ENCODE results near the gene ARHGAP6. TPM values are rescaled to one million over a fixed set of nuclear protein-coding genes. Genes with fewer than 3 reads are reported as not detected.
"Not testable (repeated sequence)": the region's sequence is repeated elsewhere in the genome, so short reads cannot be mapped to it uniquely, and the experiment has no call there.

The ARHGAP6 gene
- total RNA-seq, 1 donor from 2014 or later = 4.8 TPM

- no peak for DNase-seq (ENCODE audit: low spot score)
- intact Hi-C loops (cut with DNase I) = no loop called here
Observed at GRCh38 chrX:11537141-11537540, 128.6 kb downstream of the ARHGAP6 start.

- no peak for DNase-seq (ENCODE audit: low spot score)
- intact Hi-C loops (cut with DNase I) = loop anchor here (2.0 kb wide), 1 partner anchor 189 kb away; no protein-coding TSS in a partner anchor
Observed at GRCh38 chrX:11535156-11535919, 130.4 kb downstream of the ARHGAP6 start.

GRCh38 chrX:11533199-11533651 lies 132.5 kb downstream of the ARHGAP6 start:
- DNase-seq (ENCODE audit: low spot score) = no peak

GRCh38 chrX:11532291-11533078 lies 133.2 kb downstream of the ARHGAP6 start:
- no peak for DNase-seq (ENCODE audit: low spot score)
- intact Hi-C loops (cut with DNase I) = loop anchor here (2.0 to 5.0 kb wide), 3 partner anchors 150 to 390 kb away; no protein-coding TSS in a partner anchor

More at GRCh38 chrX:11533199-11533651, 132.5 kb downstream of the ARHGAP6 start:
- intact Hi-C loops (cut with DNase I) = loop anchor here (2.0 to 5.0 kb wide), 3 partner anchors 151 to 391 kb away; no protein-coding TSS in a partner anchor

GRCh38 chrX:11531226-11531625 lies 134.5 kb downstream of the ARHGAP6 start:
- intact Hi-C loops (cut with DNase I) = loop anchor here (5.0 kb wide), 2 partner anchors 149 to 389 kb away; no protein-coding TSS in a partner anchor
- DNase-seq (ENCODE audit: low spot score) = no peak

GRCh38 chrX:11530621-11531020 lies 135.1 kb downstream of the ARHGAP6 start:
- DNase-seq (ENCODE audit: low spot score) = no peak
- intact Hi-C loops (cut with DNase I) = loop anchor here (5.0 kb wide), 2 partner anchors 148 to 388 kb away; no protein-coding TSS in a partner anchor

GRCh38 chrX:11528623-11529022 lies 137.1 kb downstream of the ARHGAP6 start:
- no peak for DNase-seq (ENCODE audit: low spot score)

GRCh38 chrX:11525685-11526084 lies 140.0 kb downstream of the ARHGAP6 start:
- DNase-seq (ENCODE audit: low spot score) = no peak
- intact Hi-C loops (cut with DNase I) = no loop called here

More at GRCh38 chrX:11528623-11529022, 137.1 kb downstream of the ARHGAP6 start:
- intact Hi-C loops (cut with DNase I) = no loop called here

- not testable (repeated sequence) for DNase-seq (ENCODE audit: low spot score)
- intact Hi-C loops (cut with DNase I) = loop anchor here (5.0 kb wide), 1 partner anchor 377 kb away; no protein-coding TSS in a partner anchor
Observed at GRCh38 chrX:11519234-11519633, 146.5 kb downstream of the ARHGAP6 start.

- intact Hi-C loops (cut with DNase I) = no loop called here
Observed at GRCh38 chrX:11509786-11510185, 155.9 kb downstream of the ARHGAP6 start.

GRCh38 chrX:11504234-11504633 lies 161.5 kb downstream of the ARHGAP6 start:
- no peak for DNase-seq (ENCODE audit: low spot score)
- intact Hi-C loops (cut with DNase I) = no loop called here

More at GRCh38 chrX:11509786-11510185, 155.9 kb downstream of the ARHGAP6 start:
- no peak for DNase-seq (ENCODE audit: low spot score)

- intact Hi-C loops (cut with DNase I) = no loop called here
- no peak for DNase-seq (ENCODE audit: low spot score)
Observed at GRCh38 chrX:11499076-11500044, 166.4 kb downstream of the ARHGAP6 start.

- DNase-seq (ENCODE audit: low spot score); intact Hi-C loops (cut with DNase I): not testable (repeated sequence)
Observed at GRCh38 chrX:11491375-11491774, 174.3 kb downstream of the ARHGAP6 start.

GRCh38 chrX:11484290-11484689 lies 181.4 kb downstream of the ARHGAP6 start:
- no peak for DNase-seq (ENCODE audit: low spot score)
- intact Hi-C loops (cut with DNase I) = no loop called here

- DNase-seq (ENCODE audit: low spot score) = no peak
- intact Hi-C loops (cut with DNase I) = no loop called here
Observed at GRCh38 chrX:11481035-11481434, 184.7 kb downstream of the ARHGAP6 start.

GRCh38 chrX:11480626-11481025 lies 185.1 kb downstream of the ARHGAP6 start:
- no peak for DNase-seq (ENCODE audit: low spot score)
- intact Hi-C loops (cut with DNase I) = no loop called here

- no peak for DNase-seq (ENCODE audit: low spot score)
- intact Hi-C loops (cut with DNase I) = no loop called here
Observed at GRCh38 chrX:11478911-11479310, 186.8 kb downstream of the ARHGAP6 start.

- no peak for DNase-seq (ENCODE audit: low spot score)
Observed at GRCh38 chrX:11478026-11478425, 187.7 kb downstream of the ARHGAP6 start.

GRCh38 chrX:11474576-11474975 lies 191.1 kb downstream of the ARHGAP6 start:
- intact Hi-C loops (cut with DNase I) = no loop called here
- no peak for DNase-seq (ENCODE audit: low spot score)

More at GRCh38 chrX:11478026-11478425, 187.7 kb downstream of the ARHGAP6 start:
- intact Hi-C loops (cut with DNase I) = no loop called here
